HTERT RPE-1 (cell line): ENCODE results near the gene PRKAG2.

Experiments
- in situ Hi-C: fragments of 300-500 bp; cut with MboI; formaldehyde crosslinking; loops from 4 replicates; pipeline ENCODE4 v1.14.3; 2020; ENCODE audit warnings: low sequenced_read_pairs

The PRKAG2 gene

GRCh38 chr7:151866761-151867655 lies 9.9 kb downstream of the PRKAG2 start:
- in situ Hi-C loops: no loop called here

GRCh38 chr7:151866028-151866427 lies 10.9 kb downstream of the PRKAG2 start:
- in situ Hi-C loops: no loop called here

- in situ Hi-C loops: no loop called here
These were observed 11.7 kb downstream of the PRKAG2 start for GRCh38 chr7:151865070-151865670.

- in situ Hi-C loops: no loop called here
These were observed 12.4 kb downstream of the PRKAG2 start for GRCh38 chr7:151864561-151864960.

- in situ Hi-C loops: no loop called here
These were observed 12.8 kb downstream of the PRKAG2 start for GRCh38 chr7:151864081-151864480.

GRCh38 chr7:151863386-151864079 lies 13.4 kb downstream of the PRKAG2 start:
- in situ Hi-C loops: no loop called here

GRCh38 chr7:151862606-151863381 lies 14.1 kb downstream of the PRKAG2 start:
- in situ Hi-C loops: no loop called here

GRCh38 chr7:151861881-151862280 lies 15.0 kb downstream of the PRKAG2 start:
- in situ Hi-C loops: no loop called here

GRCh38 chr7:151860771-151861170 lies 16.1 kb downstream of the PRKAG2 start:
- in situ Hi-C loops: no loop called here

- in situ Hi-C loops: no loop called here
These were observed 16.8 kb downstream of the PRKAG2 start for GRCh38 chr7:151859948-151860685.

- in situ Hi-C loops: no loop called here
These were observed 17.6 kb downstream of the PRKAG2 start for GRCh38 chr7:151859111-151859947.

- in situ Hi-C loops: no loop called here
These were observed 18.5 kb downstream of the PRKAG2 start for GRCh38 chr7:151858456-151858855.

- in situ Hi-C loops: no loop called here
These were observed 19.0 kb downstream of the PRKAG2 start for GRCh38 chr7:151857866-151858450.

- in situ Hi-C loops: no loop called here
These were observed 19.5 kb downstream of the PRKAG2 start for GRCh38 chr7:151857412-151857811.

GRCh38 chr7:151856516-151856915 lies 20.4 kb downstream of the PRKAG2 start:
- in situ Hi-C loops: no loop called here

- in situ Hi-C loops: no loop called here
These were observed 20.8 kb downstream of the PRKAG2 start for GRCh38 chr7:151856098-151856497.

- in situ Hi-C loops: no loop called here
These were observed 22.2 kb downstream of the PRKAG2 start for GRCh38 chr7:151854720-151855071.

GRCh38 chr7:151853896-151854719 lies 22.8 kb downstream of the PRKAG2 start:
- in situ Hi-C loops: no loop called here
